Limb (tissue), 2 donors: ENCODE results near the gene COL4A1.

Experiments used
- DNase-seq, 2 donors: peaks; one replicate each; pipeline ENCODE4 v3.0.0-alpha.2; 2016; ENCODE audit errors: extremely low spot score in 2 of 2

The COL4A1 gene

GRCh38 chr13:110136660-110137585, 170.0 kb downstream of the COL4A1 start:
- DNase-seq = no peak

GRCh38 chr13:110135977-110136597, 170.9 kb downstream of the COL4A1 start:
- DNase-seq = no peak

- peak in 1 of 2 donors; percentile 71 for DNase-seq
Measured at GRCh38 chr13:110134801-110135200, 172.2 kb downstream of the COL4A1 start.

- no peak for DNase-seq
Measured at GRCh38 chr13:110133425-110134235, 173.3 kb downstream of the COL4A1 start.

- DNase-seq = no peak
Measured at GRCh38 chr13:110132225-110132982, 174.6 kb downstream of the COL4A1 start.

- no peak for DNase-seq
Measured at GRCh38 chr13:110131424-110131823, 175.5 kb downstream of the COL4A1 start.

GRCh38 chr13:110130431-110130830, 176.5 kb downstream of the COL4A1 start:
- DNase-seq = no peak

- DNase-seq = no peak
Measured at GRCh38 chr13:110129539-110130186, 177.3 kb downstream of the COL4A1 start.

- no peak for DNase-seq
Measured at GRCh38 chr13:110129076-110129475, 177.9 kb downstream of the COL4A1 start.

GRCh38 chr13:110128546-110128945, 178.4 kb downstream of the COL4A1 start:
- no peak for DNase-seq

GRCh38 chr13:110127986-110128511, 178.9 kb downstream of the COL4A1 start:
- DNase-seq = no peak

- peak; percentile 45 to 60 for DNase-seq
Measured at GRCh38 chr13:110126391-110126961, 180.5 kb downstream of the COL4A1 start.

- no peak for DNase-seq
Measured at GRCh38 chr13:110125613-110126272, 181.2 kb downstream of the COL4A1 start.

- no peak for DNase-seq
Measured at GRCh38 chr13:110125157-110125556, 181.8 kb downstream of the COL4A1 start.

GRCh38 chr13:110124201-110124940, 182.6 kb downstream of the COL4A1 start:
- no peak for DNase-seq

- no peak for DNase-seq
Measured at GRCh38 chr13:110123041-110123809, 183.7 kb downstream of the COL4A1 start.

- DNase-seq = no peak
Measured at GRCh38 chr13:110121422-110122083, 185.4 kb downstream of the COL4A1 start.
